ENCODE results near the gene TMEM131. TPM values are rescaled to one million over a fixed set of nuclear protein-coding genes. Genes with fewer than 3 reads are reported as not detected.
A peak's percentile ranks its signal among the peaks of the same experiment; 100 is the strongest.
"Not testable (repeated sequence)": the region's sequence is repeated elsewhere in the genome, so short reads cannot be mapped to it uniquely, and the experiment has no call there.

Gene TMEM131
- total RNA-seq, 1 donor = 30.0 TPM

- H3K4me2 ChIP-seq (ENCODE audit: insufficient read depth, low read length) = peak overlapping the region; percentile 82
- no peaks in the 10 kb centered on the region for H3K27me3 ChIP-seq (ENCODE audit: insufficient read depth, low read length)
- H3K27ac ChIP-seq (ENCODE audit: low read depth, low read length) = no peak overlapping the region
- H3K9me3 ChIP-seq (ENCODE audit: low read depth, low read length) = no peaks in the 10 kb centered on the region
- H3K36me3 ChIP-seq (ENCODE audit: insufficient read depth, low read length) = no peaks in the 10 kb centered on the region
- peak overlapping the region; percentile 78 for H2AFZ ChIP-seq (ENCODE audit: low read length)
- TF ChIP-seq CTCF (IDR thresholded peaks at IDR 0.05; ENCODE audit: extremely low read depth, low read depth, low read length) = no peak
- no peaks in the 10 kb centered on the region for H4K20me1 ChIP-seq (ENCODE audit: insufficient read depth, low read length)
- H3K79me2 ChIP-seq (ENCODE audit: insufficient read depth, low read length) = no peaks in the 10 kb centered on the region
- H3K4me3 ChIP-seq (ENCODE audit: insufficient read depth, low read length) = peak overlapping the region; percentile 45
- DNase-seq (ENCODE audit: insufficient read length, low spot score, missing footprints) = no peak
- H3K4me1 ChIP-seq (ENCODE audit: insufficient read depth, low read length) = peaks cover 26% of the 10 kb centered on the region
Observed at GRCh38 chr2:98026292-98026691, 30.5 kb upstream of the TMEM131 start.

GRCh38 chr2:98025481-98026037 lies 29.8 kb upstream of the TMEM131 start:
- no peak for TF ChIP-seq CTCF (IDR thresholded peaks at IDR 0.05; ENCODE audit: extremely low read depth, low read depth, low read length)
- Histone ChIP-seq H4K20me1 (ENCODE audit: insufficient read depth, low read length) (no peaks in the 10 kb centered on the region), H3K27ac (ENCODE audit: low read depth, low read length) (no peak overlapping the region), H3K9me3 (ENCODE audit: low read depth, low read length) (no peaks in the 10 kb centered on the region), H3K27me3 (ENCODE audit: insufficient read depth, low read length) (no peaks in the 10 kb centered on the region), H3K4me1 (ENCODE audit: insufficient read depth, low read length) (peaks cover 26% of the 10 kb centered on the region), H3K79me2 (ENCODE audit: insufficient read depth, low read length) (no peaks in the 10 kb centered on the region), H3K36me3 (ENCODE audit: insufficient read depth, low read length) (no peaks in the 10 kb centered on the region), H3K4me3 (ENCODE audit: insufficient read depth, low read length) (no peak overlapping the region), H2AFZ (ENCODE audit: low read length) (no peak overlapping the region), H3K4me2 (ENCODE audit: insufficient read depth, low read length) (no peak overlapping the region)
- DNase-seq (ENCODE audit: insufficient read length, low spot score, missing footprints) = no peak

- H3K27ac ChIP-seq (ENCODE audit: low read depth, low read length); H3K36me3 ChIP-seq (ENCODE audit: insufficient read depth, low read length); H3K9me3 ChIP-seq (ENCODE audit: low read depth, low read length); H3K27me3 ChIP-seq (ENCODE audit: insufficient read depth, low read length); H3K4me1 ChIP-seq (ENCODE audit: insufficient read depth, low read length); H4K20me1 ChIP-seq (ENCODE audit: insufficient read depth, low read length); H3K4me3 ChIP-seq (ENCODE audit: insufficient read depth, low read length); H2AFZ ChIP-seq (ENCODE audit: low read length); H3K79me2 ChIP-seq (ENCODE audit: insufficient read depth, low read length); H3K4me2 ChIP-seq (ENCODE audit: insufficient read depth, low read length); DNase-seq (ENCODE audit: insufficient read length, low spot score, missing footprints): not testable (repeated sequence)
Observed at GRCh38 chr2:98022067-98022466, 26.3 kb upstream of the TMEM131 start.

GRCh38 chr2:98020992-98021713 lies 25.4 kb upstream of the TMEM131 start:
- no peak for TF ChIP-seq CTCF (IDR thresholded peaks at IDR 0.05; ENCODE audit: extremely low read depth, low read depth, low read length)
- Histone ChIP-seq H3K4me1 (ENCODE audit: insufficient read depth, low read length) (peaks cover 5% of the 10 kb centered on the region), H2AFZ (ENCODE audit: low read length) (no peak overlapping the region), H3K36me3 (ENCODE audit: insufficient read depth, low read length) (no peaks in the 10 kb centered on the region), H4K20me1 (ENCODE audit: insufficient read depth, low read length) (no peaks in the 10 kb centered on the region), H3K27ac (ENCODE audit: low read depth, low read length) (no peak overlapping the region), H3K27me3 (ENCODE audit: insufficient read depth, low read length) (no peaks in the 10 kb centered on the region), H3K9me3 (ENCODE audit: low read depth, low read length) (no peaks in the 10 kb centered on the region), H3K4me3 (ENCODE audit: insufficient read depth, low read length) (no peak overlapping the region), H3K4me2 (ENCODE audit: insufficient read depth, low read length) (no peak overlapping the region), H3K79me2 (ENCODE audit: insufficient read depth, low read length) (no peaks in the 10 kb centered on the region)
- DNase-seq (ENCODE audit: insufficient read length, low spot score, missing footprints) = no peak

Data from osteoblast (primary cell).